GM12878 (cell line): ENCODE measurements around the gene IL22RA2. TPM values are rescaled to one million over a fixed set of nuclear protein-coding genes. Genes with fewer than 3 reads are reported as not detected.

Source experiments
- ATAC-seq: fragments of 200-7000 bp; cut with Tn5 transposase; 3 replicates; pipeline ENCODE4 v1.9.1; 2020; ENCODE audit warnings: mild to moderate bottlenecking, moderate library complexity
- BruUV-seq: library from RNA; stranded (reverse); fragments of 400-500 nt; replicated peaks from 2 replicates; lab custom pipeline; 2021; lab: Mats Ljungman, UMichigan
- CTCF ChIA-PET: fragments of 300-600 bp; sonication (Branson Sonifier 250); formaldehyde crosslinking; extraction: SDS; loops from one replicate; lab custom pipeline; 2021; ENCODE audit warnings: inconsistent platforms; lab: Yijun Ruan, JAX
- POLR2A ChIA-PET: fragments of 350-600 bp; formaldehyde crosslinking; extraction: SDS; loops from one replicate; lab custom pipeline; 2021; ENCODE audit warnings: inconsistent platforms; lab: Charles Lee
- RAD21 ChIA-PET: fragments of 300-600 bp; sonication (Branson Sonifier 250); formaldehyde crosslinking; loops from one replicate; lab custom pipeline; 2023; ENCODE audit warnings: antibody characterized with exemption; ENCODE audit not compliant: unreplicated experiment; lab: Charles Lee
- SMC1A ChIA-PET: fragments of 300-600 bp; sonication (Branson Sonifier 250); formaldehyde crosslinking; loops from one replicate; lab custom pipeline; 2023; ENCODE audit not compliant: unreplicated experiment, uncharacterized antibody; lab: Charles Lee
- DNase-seq: peaks from one replicate; pipeline ENCODE4 v3.0.0-alpha.2; 2011; ENCODE audit warnings: low read depth, low spot score
- FAIRE-seq: peaks from 3 replicates; lab custom pipeline; 2011; peaks lifted over from hg19 to GRCh38; lab: Jason Lieb, UNC
- H2AFZ ChIP-seq: 2 replicates; pipeline ENCODE4 v1.6.0; 2011; ENCODE audit warnings: low read depth, low read length, control low read depth; ENCODE audit not compliant: control insufficient read depth
- H3K27ac ChIP-seq: 2 replicates; pipeline ENCODE4 v1.5.1; 2011; ENCODE audit warnings: control low read depth; ENCODE audit not compliant: control insufficient read depth, insufficient read depth
- H3K27me3 ChIP-seq, 2 experiments: replicated peaks in 1 of 2; 2 replicates each; pipeline versions ENCODE4 v1.6.0 to v1.6.1; 2011; ENCODE audit warnings: low read length in 1 of 2; ENCODE audit not compliant: control insufficient read depth in 2 of 2, insufficient read depth in 2 of 2
- H3K36me3 ChIP-seq, 2 experiments: 2 replicates each; pipeline ENCODE4 v1.5.1; 2011; ENCODE audit warnings: low read length in 1 of 2; ENCODE audit not compliant: control insufficient read depth in 2 of 2, insufficient read depth in 2 of 2
- H3K4me1 ChIP-seq: 2 replicates; pipeline ENCODE4 v1.6.1; 2011; ENCODE audit warnings: mild to moderate bottlenecking, low read length, moderate library complexity, mixed read lengths; ENCODE audit not compliant: control insufficient read depth, insufficient read depth
- H3K4me2 ChIP-seq: 2 replicates; pipeline ENCODE4 v1.6.0; 2011; ENCODE audit warnings: control low read depth; ENCODE audit not compliant: control insufficient read depth, insufficient read depth
- H3K4me3 ChIP-seq: fragments of 200-600 bp; sonication (generic); 2 replicates; pipeline ENCODE4 v1.5.1; 2016
- H3K79me2 ChIP-seq: 2 replicates; pipeline ENCODE4 v1.6.0; 2011; ENCODE audit warnings: low read length; ENCODE audit not compliant: control insufficient read depth, insufficient read depth
- H3K9ac ChIP-seq: 2 replicates; pipeline ENCODE4 v1.8.0; 2011; ENCODE audit warnings: low read length, control low read depth, mixed read lengths; ENCODE audit not compliant: control insufficient read depth, insufficient read depth
- H3K9me3 ChIP-seq: replicated peaks from 3 replicates; pipeline ENCODE4 v1.5.1; 2011; ENCODE audit warnings: mild to moderate bottlenecking, low read length; ENCODE audit not compliant: control insufficient read depth, insufficient read depth
- H4K20me1 ChIP-seq: 2 replicates; pipeline ENCODE4 v1.6.0; 2011; ENCODE audit not compliant: control insufficient read depth, insufficient read depth
- BACH1 ChIP-seq: fragments of 450-650 bp; IDR thresholded peaks from 2 replicates; pipeline ENCODE4 v1.6.1; 2017; ENCODE audit warnings: mild to moderate bottlenecking, borderline replicate concordance
- BCL11A ChIP-seq: IDR thresholded peaks from 2 replicates; pipeline ENCODE4 v1.6.1; 2011; ENCODE audit warnings: low read depth, low read length
- CREB1 ChIP-seq: IDR thresholded peaks from 2 replicates; pipeline ENCODE4 v1.6.1; 2012; ENCODE audit warnings: low read depth, mild to moderate bottlenecking, inconsistent platforms
- FOS ChIP-seq: IDR thresholded peaks from 3 replicates; pipeline ENCODE4 v1.6.1; 2011; ENCODE audit warnings: borderline replicate concordance; ENCODE audit not compliant: insufficient read length; ENCODE audit errors: extremely low read depth
- GATAD2B ChIP-seq: fragments of 450-650 bp; conservative IDR thresholded peaks from 2 replicates; pipeline ENCODE4 v1.6.1; 2017; ENCODE audit warnings: low read depth, mild to moderate bottlenecking, moderate library complexity
- KDM1A ChIP-seq: fragments of 200-600 bp; sonication (generic); IDR thresholded peaks from 2 replicates; pipeline ENCODE4 v1.6.1; 2016; ENCODE audit warnings: borderline replicate concordance
- MYB ChIP-seq: fragments of 150-350 bp; IDR thresholded peaks from 2 replicates; pipeline ENCODE4 v1.6.1; 2014; ENCODE audit warnings: mild to moderate bottlenecking, low read depth, low read length, borderline replicate concordance
- MYC ChIP-seq: IDR thresholded peaks from 2 replicates; pipeline ENCODE4 v1.6.1; 2011; ENCODE audit warnings: mild to moderate bottlenecking, low read length, moderate library complexity, inconsistent platforms; ENCODE audit not compliant: insufficient read depth, insufficient replicate concordance, insufficient read length, severe bottlenecking
- NFYB ChIP-seq: IDR thresholded peaks from 2 replicates; pipeline ENCODE4 v1.6.1; 2011; ENCODE audit warnings: low read depth, mild to moderate bottlenecking, low read length, improper control_type of control experiment, moderate library complexity; ENCODE audit not compliant: insufficient read depth
- NR2C2 ChIP-seq: IDR thresholded peaks from 2 replicates; pipeline ENCODE4 v1.6.1; 2011; ENCODE audit warnings: borderline replicate concordance, low read depth; ENCODE audit not compliant: control insufficient read depth, insufficient read length
- POLR2AphosphoS5 ChIP-seq: IDR thresholded peaks from 2 replicates; pipeline ENCODE4 v1.6.1; 2011; ENCODE audit warnings: mild to moderate bottlenecking, low read length, inconsistent platforms
- POU2F2 ChIP-seq: IDR thresholded peaks from 3 replicates; pipeline ENCODE4 v1.6.1; 2011; ENCODE audit warnings: low read depth, mild to moderate bottlenecking, low read length, borderline replicate concordance
- SREBF1 ChIP-seq: IDR thresholded peaks from 2 replicates; pipeline ENCODE4 v1.6.1; 2012; ENCODE audit warnings: mild to moderate bottlenecking, low read length
- YY1 ChIP-seq: IDR thresholded peaks from 2 replicates; pipeline ENCODE4 v1.6.1; 2011; ENCODE audit warnings: low read depth, mild to moderate bottlenecking, low read length
- ZBED1 ChIP-seq: IDR thresholded peaks from 2 replicates; pipeline ENCODE4 v1.6.1; 2016; ENCODE audit warnings: borderline replicate concordance
- ZZZ3 ChIP-seq: IDR thresholded peaks from 2 replicates; pipeline ENCODE4 v1.6.1; 2011; ENCODE audit warnings: low read depth; ENCODE audit not compliant: control insufficient read depth, insufficient read length
- WGBS: methylation state at CpG from one replicate; pipeline ENCODE4 v1.1.6; 2016; ENCODE audit warnings: low lambda C conversion rate; ENCODE audit not compliant: insufficient replicate concordance, insufficient coverage; ENCODE audit errors: missing lambda C conversion rate; 5-methylcytosine and 5-hydroxymethylcytosine counted together
- in situ Hi-C: fragments of 300-500 bp; cut with MboI; formaldehyde crosslinking; loops from 9 replicates; pipeline ENCODE4 v1.14.3; 2018; ENCODE audit warnings: mixed read lengths
- intact Hi-C: fragments of 100-400 bp; cut with micrococcal nuclease; formaldehyde crosslinking; loops from one replicate; pipeline ENCODE4 v1.14.2; 2022; ENCODE audit not compliant: unreplicated experiment
- polyA plus RNA-seq, 11 experiments: library from polyadenylated mRNA; depleted of rRNA in 4 of 11; unstranded in 6 of 11; stranded (reverse) in 5 of 11; fragments of >200 nt; fragmentation: Nextera tagmentation in 4 of 11; fragmentation: Illumina TruSeq in 1 of 11; extraction: Ambion mirVana in 4 of 11; extraction: Trizol in 1 of 11; gene quantifications; 1 replicate in 1 of 11; 2 replicates in 10 of 11; pipeline versions ENCODE4 v1.2.1 to v1.2.3, GENCODE V29; 2011 to 2016; ENCODE audit warnings: inconsistent platforms in 2 of 11, missing spikeins in 2 of 11, low read depth in 1 of 11
- total RNA-seq, 4 experiments: library from RNA; depleted of rRNA in 3 of 4; stranded (reverse); fragments of >200 nt in 3 of 4; fragmentation: Illumina TruSeq in 1 of 4; extraction: Trizol in 1 of 4; gene quantifications; 2 replicates each; pipeline versions ENCODE4 v1.2.1 to v1.2.3, GENCODE V29; 2013 to 2021

Gene IL22RA2
- total and polyA plus RNA-seq, 10 of the 15 experiments (the other 5 are each of a cell fraction or from before 2014, with no cell fraction given): 0.05 to 0.22 (median 0.09) TPM; not detected in 3

GRCh38 chr6:137192821-137193220 is 19.4 kb upstream of the IL22RA2 start (continued):
- no peak for TF ChIP-seq GATAD2B
- no peak for TF ChIP-seq NR2C2
- TF ChIP-seq CREB1: no peak
- TF ChIP-seq BCL11A: no peak
- TF ChIP-seq MYB: no peak
- TF ChIP-seq ZBED1: no peak
- no peak for TF ChIP-seq ZZZ3
- TF ChIP-seq KDM1A: no peak

GRCh38 chr6:137191670-137192069 is 18.2 kb upstream of the IL22RA2 start:
- H3K27me3 ChIP-seq: no peaks in the 10 kb centered on the region
- POLR2A ChIA-PET: interaction anchor here (1.2 to 1.8 kb wide), 3 partner anchors 9 to 19 kb away, joined by 3 to 4 read pairs (median 3); partner anchors contain the start of gene IL22RA2
- SMC1A ChIA-PET: interaction anchor here (0.8 to 2.5 kb wide), 11 partner anchors 8 to 123 kb away, joined by 3 to 8 read pairs (median 4); no protein-coding TSS in a partner anchor
- no peak for TF ChIP-seq BACH1
- TF ChIP-seq YY1: no peak
- no peak for TF ChIP-seq SREBF1
- TF ChIP-seq NFYB: no peak
- TF ChIP-seq FOS: no peak
- TF ChIP-seq POLR2AphosphoS5: no peak
- TF ChIP-seq POU2F2: no peak
- no peak for TF ChIP-seq KDM1A
- TF ChIP-seq MYC: no peak
- TF ChIP-seq, all 136 proteins: peak for 0
- peaks cover 3% of the 10 kb centered on the region for H3K9me3 ChIP-seq
- H3K9ac ChIP-seq: no peak overlapping the region
- H3K4me1 ChIP-seq: peaks cover 4% of the 10 kb centered on the region; the same call in 1 of the 2 replicates
- ChIA-PET RAD21 (interaction anchor here (0.7 to 1.1 kb wide), 3 partner anchors 20 to 97 kb away, joined by 3 to 4 read pairs (median 3); no protein-coding TSS in a partner anchor), CTCF (interaction anchor here (1.4 to 2.0 kb wide), 3 partner anchors 9 to 25 kb away, joined by 3 to 7 read pairs (median 4); no protein-coding TSS in a partner anchor)
- 100% methylated on average over 1 of the region's 1 CpG for WGBS
- H3K4me3 ChIP-seq: no peak overlapping the region
- BruUV-seq: no TSS peak
- H3K4me2 ChIP-seq: no peak overlapping the region
- in situ Hi-C loops (no loop called here), intact Hi-C loops (no loop called here)
- H2AFZ ChIP-seq: no peak overlapping the region
- ATAC-seq (no peak), DNase-seq (no peak), FAIRE-seq (no peak)
- H4K20me1 ChIP-seq: no peaks in the 10 kb centered on the region
- no peak overlapping the region for H3K27ac ChIP-seq
- no peaks in the 10 kb centered on the region for H3K36me3 ChIP-seq
- no peaks in the 10 kb centered on the region for H3K79me2 ChIP-seq
